HepG2 (cell line): ENCODE results near the gene PUS3. TPM values are rescaled to one million over a fixed set of nuclear protein-coding genes. Genes with fewer than 3 reads are reported as not detected.
A peak's percentile ranks its signal among the peaks of the same experiment; 100 is the strongest.

ENCODE experiments used
- ATAC-seq: fragments of 200-7000 bp; cut with Tn5 transposase; 3 replicates; pipeline ENCODE4 v1.9.1; 2020; ENCODE audit warnings: mild to moderate bottlenecking, moderate library complexity
- BruUV-seq: library from RNA; stranded (reverse); fragments of 400-500 nt; replicated peaks from 2 replicates; lab custom pipeline; 2021; lab: Mats Ljungman, UMichigan
- CTCF ChIA-PET: fragments of 300-600 bp; formaldehyde crosslinking; extraction: SDS; loops from one replicate; lab custom pipeline; 2021; ENCODE audit warnings: low total read pairs, inconsistent platforms, low intra/inter-chr PET ratio; lab: Yijun Ruan, JAX
- POLR2A ChIA-PET: fragments of 350-600 bp; sonication (Branson Sonifier 250); formaldehyde crosslinking; loops from one replicate; lab custom pipeline; 2020; ENCODE audit warnings: antibody characterized with exemption, inconsistent platforms; lab: Yijun Ruan, JAX
- DNase-seq: peaks from one replicate; pipeline ENCODE4 v3.0.0-alpha.2; 2015; ENCODE audit warnings: low spot score
- FAIRE-seq: peaks from 3 replicates; lab custom pipeline; 2011; peaks lifted over from hg19 to GRCh38; lab: Jason Lieb, UNC
- H2AFZ ChIP-seq: one replicate; pipeline ENCODE4 v1.6.1; 2011; ENCODE audit warnings: low read length, inconsistent platforms
- H3K27ac ChIP-seq: fragments of 300-600 bp; 3 replicates; pipeline ENCODE4 v1.8.0; 2011; ENCODE audit warnings: mixed run types, mild to moderate bottlenecking, mixed read lengths, low read length, inconsistent platforms; ENCODE audit not compliant: insufficient read depth; ENCODE audit errors: extremely low read length
- H3K27me3 ChIP-seq, 2 experiments: fragments of 200-600 bp in 1 of 2; 2 replicates in 1 of 2; 3 replicates in 1 of 2; pipeline versions ENCODE4 v1.6.0 to v1.8.0; 2011; ENCODE audit warnings: low read length in 2 of 2, mild to moderate bottlenecking in 2 of 2, moderate library complexity in 2 of 2, inconsistent platforms in 1 of 2; ENCODE audit not compliant: insufficient read depth in 2 of 2, control insufficient read depth in 1 of 2
- H3K36me3 ChIP-seq, 2 experiments: fragments of 200-600 bp in 1 of 2; replicated peaks in 1 of 2; 2 replicates in 1 of 2; 3 replicates in 1 of 2; pipeline versions ENCODE4 v1.5.1 to v1.8.0; 2011; ENCODE audit warnings: low read length in 2 of 2, inconsistent platforms in 1 of 2; ENCODE audit not compliant: insufficient read depth in 2 of 2, control insufficient read depth in 1 of 2
- H3K4me1 ChIP-seq: 2 replicates; pipeline ENCODE4 v1.5.1; 2012; ENCODE audit warnings: low read length, inconsistent platforms; ENCODE audit not compliant: insufficient read depth
- H3K4me2 ChIP-seq: 2 replicates; pipeline ENCODE4 v1.6.0; 2011; ENCODE audit warnings: low read depth, low read length, inconsistent platforms
- H3K4me3 ChIP-seq, 3 experiments: fragments of 200-600 bp in 1 of 3; sonication (generic), shearing (Covaris generic) in 1 of 3; replicated peaks in 1 of 3; 2 replicates each; pipeline ENCODE4 v1.5.1; 2011 to 2016; ENCODE audit warnings: low read length in 3 of 3, inconsistent platforms in 2 of 3, low read depth in 2 of 3, mild to moderate bottlenecking in 2 of 3, control low read depth in 1 of 3, mixed read lengths in 1 of 3; ENCODE audit not compliant: insufficient read depth in 1 of 3
- H3K79me2 ChIP-seq: one replicate; pipeline ENCODE4 v1.6.1; 2011; ENCODE audit warnings: low read length, inconsistent platforms; ENCODE audit not compliant: insufficient read depth
- H3K9ac ChIP-seq: 2 replicates; pipeline ENCODE4 v1.6.0; 2011; ENCODE audit warnings: mild to moderate bottlenecking, low read depth, low read length, inconsistent platforms; ENCODE audit not compliant: insufficient read depth
- H3K9me3 ChIP-seq: 2 replicates; pipeline ENCODE4 v1.5.1; 2012; ENCODE audit warnings: mild to moderate bottlenecking, low read length
- H4K20me1 ChIP-seq: 2 replicates; pipeline ENCODE4 v1.6.0; 2011; ENCODE audit warnings: inconsistent platforms, mild to moderate bottlenecking, low read length, moderate library complexity; ENCODE audit not compliant: insufficient read depth
- HNF4A ChIP-seq: sonication (generic); formaldehyde crosslinking; IDR thresholded peaks from 2 replicates; pipeline ENCODE4 v1.4.0; 2020; ENCODE audit warnings: missing genetic modification reagents
- HOXA7 ChIP-seq: sonication (generic); formaldehyde crosslinking; IDR thresholded peaks from 2 replicates; pipeline ENCODE4 v1.8.1; 2022; ENCODE audit warnings: mild to moderate bottlenecking, missing genetic modification reagents, moderate library complexity
- JUN ChIP-seq: sonication (generic); formaldehyde crosslinking; IDR thresholded peaks from 2 replicates; pipeline ENCODE4 v1.4.0; 2020; ENCODE audit warnings: mild to moderate bottlenecking, missing genetic modification reagents
- KDM6A ChIP-seq: IDR thresholded peaks from 2 replicates; pipeline ENCODE4 v1.6.1; 2016; ENCODE audit warnings: low read depth
- KLF9 ChIP-seq: IDR thresholded peaks from 2 replicates; pipeline ENCODE4 v1.6.1; 2016; ENCODE audit warnings: low read depth
- NCOR1 ChIP-seq: fragments of 200-600 bp; sonication (generic); IDR thresholded peaks from 2 replicates; pipeline ENCODE4 v1.7.0; 2017; ENCODE audit warnings: antibody characterized with exemption, low read length, borderline replicate concordance
- RXRA ChIP-seq: sonication (generic); formaldehyde crosslinking; IDR thresholded peaks from 2 replicates; pipeline ENCODE4 v1.5.1; 2020; ENCODE audit warnings: missing genetic modification reagents
- SP4 ChIP-seq: sonication (generic); formaldehyde crosslinking; IDR thresholded peaks from 2 replicates; pipeline ENCODE4 v1.8.1; 2023; ENCODE audit warnings: mild to moderate bottlenecking, missing genetic modification reagents
- U2AF1 ChIP-seq: fragments of 200-400 bp; formaldehyde crosslinking; optimal IDR thresholded peaks from 2 replicates; pipeline ENCODE3; 2017; ENCODE audit warnings: mild to moderate bottlenecking, low read depth, low read length
- YY1 ChIP-seq: IDR thresholded peaks from 2 replicates; pipeline ENCODE4 v1.6.1; 2011; ENCODE audit warnings: low read length, low read depth, moderate library complexity, mild to moderate bottlenecking; ENCODE audit not compliant: insufficient read depth, insufficient replicate concordance
- ZBTB26 ChIP-seq: IDR thresholded peaks from 2 replicates; pipeline ENCODE4 v1.6.1; 2016; ENCODE audit warnings: missing compliant biosample characterization, missing genetic modification reagents, borderline replicate concordance
- ZNF7 ChIP-seq: IDR thresholded peaks from 2 replicates; pipeline ENCODE4 v1.6.1; 2016; ENCODE audit warnings: missing biosample characterization, missing genetic modification reagents
- ZNF790 ChIP-seq: sonication (generic); formaldehyde crosslinking; IDR thresholded peaks from 2 replicates; pipeline ENCODE4 v1.8.0; 2022; ENCODE audit warnings: missing genetic modification reagents, mild to moderate bottlenecking, borderline replicate concordance
- WGBS: methylation state at CpG from one replicate; pipeline ENCODE4 v1.1.6; 2017; ENCODE audit warnings: low lambda C conversion rate; 5-methylcytosine and 5-hydroxymethylcytosine counted together
- in situ Hi-C: cut with HindIII; loops from 2 replicates; pipeline ENCODE4 v1.10.0; 2017; ENCODE audit warnings: low pct_unique_long_range_greater_than_20kb; ENCODE audit not compliant: extremely low pct_ligation_motif_present
- intact Hi-C: fragments of 100-400 bp; cut with micrococcal nuclease; formaldehyde crosslinking; loops from one replicate; pipeline ENCODE4 v1.10.0; 2022; ENCODE audit not compliant: unreplicated experiment
- polyA plus RNA-seq, 8 experiments: library from polyadenylated mRNA; depleted of rRNA in 3 of 8; stranded (reverse) in 7 of 8; unstranded in 1 of 8; fragments of >200 nt; fragmentation: Illumina TruSeq in 4 of 8; extraction: Trizol in 4 of 8; gene quantifications; 2 replicates each; pipeline versions ENCODE4 v1.2.1 to v1.2.3, GENCODE V29; 2011 to 2016; ENCODE audit warnings: low read depth in 4 of 8, missing spikeins in 1 of 8, mixed read lengths in 1 of 8; ENCODE audit not compliant: insufficient read depth in 1 of 8
- total RNA-seq, 5 experiments: library from RNA; depleted of rRNA; stranded (reverse); fragments of >200 nt; fragmentation: Illumina TruSeq; extraction: Trizol; gene quantifications; 2 replicates each; pipeline ENCODE4 v1.2.3, GENCODE V29; 2016; ENCODE audit warnings: low read depth in 1 of 5
- TF ChIP-seq, protein P1 (sequence below): sonication (generic); formaldehyde crosslinking; conservative IDR thresholded peaks from 2 replicates; pipeline ENCODE4 v1.8.0; 2022; ENCODE audit warnings: low read depth, missing genetic modification reagents

Gene PUS3
- total and polyA plus RNA-seq, 2 of the 13 experiments (the other 11 are each of a cell fraction or from before 2014, with no cell fraction given) = 6.0 to 18.2 TPM

DNA sequence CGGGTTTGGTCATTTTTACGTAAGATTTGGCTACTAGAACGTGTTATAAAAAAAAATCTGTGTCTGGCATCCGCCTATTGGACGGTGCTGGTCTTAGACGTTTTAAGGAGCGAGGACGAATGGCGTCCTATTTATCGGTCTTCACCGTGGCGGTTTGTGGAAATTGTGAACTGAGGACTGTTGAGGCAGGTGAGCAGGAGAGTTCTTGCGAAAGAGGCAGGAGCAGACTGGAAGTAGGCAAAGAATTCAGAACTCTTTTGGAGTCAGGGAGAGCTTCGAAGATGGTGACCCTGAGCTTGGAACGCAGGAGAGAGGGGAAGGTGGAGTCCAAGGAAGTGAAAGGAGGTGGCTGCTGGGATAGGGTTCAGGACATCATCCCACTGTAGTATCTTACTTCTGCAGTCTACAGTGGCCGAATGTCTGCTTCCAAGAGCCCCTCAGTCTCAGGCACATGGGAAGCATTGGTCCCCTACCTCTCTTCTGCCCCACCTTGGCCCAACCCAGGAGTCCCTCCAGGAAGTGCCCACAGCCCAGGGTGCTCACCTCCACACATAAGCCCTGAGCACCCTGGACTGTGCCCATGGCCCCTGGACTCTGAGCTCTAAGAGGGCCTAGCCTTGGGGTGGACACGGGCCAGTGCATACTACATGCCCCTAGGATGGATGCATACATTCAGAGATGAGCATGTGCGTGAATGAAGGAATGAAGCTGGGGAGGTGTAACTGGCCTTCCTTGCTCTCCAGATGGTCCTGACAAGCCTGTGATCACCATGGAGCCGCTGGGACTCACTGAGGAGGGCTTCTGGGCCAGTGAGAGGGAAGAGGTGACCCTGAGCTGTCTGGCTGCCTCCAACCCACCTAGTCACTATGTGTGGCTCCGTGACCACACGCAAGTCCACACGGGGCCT lies 46.5 kb upstream of the PUS3 start:
- peaks cover 42% of the 10 kb centered on the region for H3K4me1 ChIP-seq
- H3K27me3 ChIP-seq = no peaks in the 10 kb centered on the region; a peak in 1 of 5 replicates
- intact Hi-C loops (no loop called here), in situ Hi-C loops (no loop called here)
- H3K4me3 ChIP-seq = no peak overlapping the region
- TF ChIP-seq SP4 (no peak), KLF9 (no peak), HNF4A (CRISPR knock-in tag) (0 out of 2 replicates have a peak, but pooled peaks have one; percentile 4)
- 82% methylated on average over 20 of the region's 22 CpGs for WGBS
- H3K79me2 ChIP-seq = no peaks in the 10 kb centered on the region
- H3K4me2 ChIP-seq = no peak overlapping the region
- FAIRE-seq (no peak), DNase-seq (no peak), ATAC-seq (no peak; the same call in 2 of the 3 replicates)
- no TSS peak for BruUV-seq
- H3K36me3 ChIP-seq = no peaks in the 10 kb centered on the region
- H3K27ac ChIP-seq = no peak overlapping the region
- H3K9ac ChIP-seq = no peak overlapping the region
- no peaks in the 10 kb centered on the region for H4K20me1 ChIP-seq
- no peak overlapping the region for H2AFZ ChIP-seq
- CTCF ChIA-PET = no interaction called here
- POLR2A ChIA-PET = no interaction called here
- no peaks in the 10 kb centered on the region for H3K9me3 ChIP-seq

DNA sequence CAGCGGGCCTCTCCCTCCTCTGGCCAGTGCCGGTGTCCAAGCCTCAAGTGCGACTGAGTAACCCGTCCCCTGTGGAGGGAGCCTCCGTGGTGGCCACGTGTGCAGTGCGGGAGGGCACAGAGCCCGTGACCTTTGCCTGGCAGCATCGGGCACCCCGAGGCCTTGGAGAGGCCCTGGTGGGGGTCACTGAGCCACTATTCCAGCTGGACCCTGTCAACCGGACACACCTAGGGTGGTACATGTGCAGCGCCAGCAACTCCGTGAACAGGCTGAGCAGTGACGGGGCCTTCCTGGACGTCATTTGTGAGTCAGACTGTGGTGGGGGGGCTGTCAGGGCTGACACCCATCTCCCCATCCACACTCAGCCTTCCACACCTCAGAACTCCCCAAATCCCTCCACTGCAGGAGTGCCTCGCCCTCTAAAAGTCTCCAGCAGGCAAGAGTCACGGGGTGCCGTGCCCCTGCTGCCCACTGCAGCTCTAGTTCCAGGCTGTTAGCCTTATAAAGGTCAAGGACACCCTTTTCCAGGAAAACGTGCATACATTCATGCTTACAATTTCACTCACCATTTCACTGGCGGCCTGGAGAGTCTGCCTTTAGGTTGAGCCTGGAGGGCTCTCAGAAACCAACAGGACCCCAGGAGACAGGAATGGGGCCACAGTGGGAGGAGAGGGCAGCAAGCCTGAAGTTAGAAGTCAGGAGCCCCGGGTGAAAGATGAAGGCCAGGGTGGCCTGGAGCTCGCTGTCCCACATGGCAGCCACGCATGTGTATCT lies 45.5 kb upstream of the PUS3 start:
- Histone ChIP-seq H3K79me2 (no peaks in the 10 kb centered on the region), H3K9ac (no peak overlapping the region), H3K4me2 (peak overlapping the region; percentile 24; the same call in 1 of the 2 replicates), H3K27me3 (peaks cover 0 to 3% of the 10 kb centered on the region in 2 experiments; a peak in 1 of 5 replicates), H4K20me1 (no peaks in the 10 kb centered on the region), H3K27ac (no peak overlapping the region), H3K4me3 (no peak overlapping the region), H2AFZ (no peak overlapping the region), H3K4me1 (peaks cover 43% of the 10 kb centered on the region), H3K9me3 (no peaks in the 10 kb centered on the region), H3K36me3 (no peaks in the 10 kb centered on the region)
- no peak for FAIRE-seq
- ChIA-PET POLR2A (no interaction called here), CTCF (no interaction called here)
- in situ Hi-C loops = no loop called here
- 54% methylated on average over 10 of the region's 23 CpGs for WGBS
- intact Hi-C loops = no loop called here
- peak; percentile 5; the same call in 1 of the 3 replicates for ATAC-seq
- BruUV-seq = no TSS peak
- DNase-seq = no peak
- TF ChIP-seq KDM6A (no peak), ZBTB26 (CRISPR knock-in tag) (no peak), JUN (CRISPR knock-in tag) (no peak), ZNF7 (CRISPR knock-in tag) (no peak), YY1 (no peak), ZNF790 (CRISPR knock-in tag) (no peak), U2AF1 (no peak), RXRA (CRISPR knock-in tag) (0 out of 2 replicates have a peak, but pooled peaks have one; percentile 39), NCOR1 (no peak), HOXA7 (CRISPR knock-in tag) (no peak)
- TF ChIP-seq, protein P1, sequence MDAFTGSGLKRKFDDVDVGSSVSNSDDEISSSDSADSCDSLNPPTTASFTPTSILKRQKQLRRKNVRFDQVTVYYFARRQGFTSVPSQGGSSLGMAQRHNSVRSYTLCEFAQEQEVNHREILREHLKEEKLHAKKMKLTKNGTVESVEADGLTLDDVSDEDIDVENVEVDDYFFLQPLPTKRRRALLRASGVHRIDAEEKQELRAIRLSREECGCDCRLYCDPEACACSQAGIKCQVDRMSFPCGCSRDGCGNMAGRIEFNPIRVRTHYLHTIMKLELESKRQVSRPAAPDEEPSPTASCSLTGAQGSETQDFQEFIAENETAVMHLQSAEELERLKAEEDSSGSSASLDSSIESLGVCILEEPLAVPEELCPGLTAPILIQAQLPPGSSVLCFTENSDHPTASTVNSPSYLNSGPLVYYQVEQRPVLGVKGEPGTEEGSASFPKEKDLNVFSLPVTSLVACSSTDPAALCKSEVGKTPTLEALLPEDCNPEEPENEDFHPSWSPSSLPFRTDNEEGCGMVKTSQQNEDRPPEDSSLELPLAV (CRISPR knock-in tag) = no peak
